ENCODE data around the gene SPPL2C.

DNA sequence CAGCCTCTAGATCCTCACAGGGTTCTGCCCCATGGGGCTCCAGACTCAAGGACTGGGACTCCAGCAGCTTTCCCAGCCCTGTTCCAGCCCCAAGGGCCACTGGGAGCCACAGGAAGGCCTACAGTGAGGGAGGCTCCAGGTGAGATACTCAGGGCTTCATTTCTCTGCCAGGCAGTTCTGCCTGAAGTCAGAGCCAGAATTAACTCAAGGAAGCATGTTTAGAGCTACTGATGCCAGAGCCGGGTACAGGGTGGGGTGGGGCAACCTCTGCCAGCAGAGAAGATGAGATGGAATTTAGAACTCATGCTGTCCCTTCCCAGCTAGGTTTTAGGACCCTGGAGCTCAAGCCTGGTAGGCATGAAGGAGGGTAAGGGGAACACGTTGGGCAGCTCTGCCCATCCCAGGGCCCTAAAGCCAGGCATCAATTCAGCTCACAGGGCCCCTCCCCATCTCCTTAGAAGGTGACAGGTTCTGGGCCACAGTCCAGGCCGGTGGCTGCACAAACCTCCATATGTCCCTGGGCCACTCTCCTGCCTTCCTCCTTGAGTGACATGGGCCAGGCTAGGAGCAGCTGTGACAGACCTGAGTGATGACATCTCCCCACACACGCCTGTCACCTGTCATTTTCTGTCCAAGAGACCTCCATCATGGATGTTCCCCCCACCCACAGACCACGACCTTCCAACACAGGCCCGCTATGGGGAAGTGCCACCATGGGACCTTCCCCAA lies 24.5 kb upstream of the SPPL2C start:
- TF ChIP-seq CTCF (optimal IDR thresholded peaks at IDR 0.05 in 1 of 3, IDR thresholded peaks at IDR 0.05 in 1 of 3, conservative IDR thresholded peaks at IDR 0.05 in 1 of 3; ENCODE audit: extremely low read depth in 1 of 3, insufficient read depth in 2 of 3, low read length in 3 of 3): no peak
- no peak for TF ChIP-seq EZH2 (IDR thresholded peaks at IDR 0.05; ENCODE audit: low read length)
